NCI-H2196 (cell line): ENCODE measurements around the gene ANKRD44.
A peak's percentile ranks its signal among the peaks of the same experiment; 100 is the strongest.

Source experiments
- DNase-seq: peaks from one replicate; lab custom pipeline; 2025; ENCODE audit not compliant: unreplicated experiment; lab: John Stamatoyannopoulos, UW

Gene ANKRD44

GRCh38 chr2:197122821-197123220 is 187.8 kb downstream of the ANKRD44 start:
- no peak for DNase-seq

GRCh38 chr2:197121756-197122385 is 188.7 kb downstream of the ANKRD44 start:
- DNase-seq = no peak

GRCh38 chr2:197121255-197121654 is 189.3 kb downstream of the ANKRD44 start:
- DNase-seq = no peak

- DNase-seq = no peak
These were observed 194.2 kb downstream of the ANKRD44 start for GRCh38 chr2:197116306-197116879.

DNA sequence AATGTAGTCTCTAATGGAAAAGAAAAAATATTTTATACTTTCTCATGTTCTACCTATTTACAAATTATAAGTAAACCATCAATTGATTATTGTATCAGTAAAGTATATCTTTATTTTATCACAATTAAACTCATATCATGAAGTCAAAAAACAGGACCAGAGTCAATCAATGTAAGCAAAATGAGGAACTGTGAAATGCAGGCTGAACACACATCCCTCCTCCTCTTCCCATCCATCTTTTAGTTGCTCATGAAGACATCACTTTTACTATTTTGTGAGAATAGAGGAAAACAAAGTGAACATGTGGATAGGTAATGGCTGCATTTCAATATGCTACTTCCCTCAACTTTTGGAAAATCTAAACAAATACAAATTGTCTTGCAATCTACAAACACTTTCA is 195.3 kb downstream of the ANKRD44 start:
- no peak for DNase-seq

DNA sequence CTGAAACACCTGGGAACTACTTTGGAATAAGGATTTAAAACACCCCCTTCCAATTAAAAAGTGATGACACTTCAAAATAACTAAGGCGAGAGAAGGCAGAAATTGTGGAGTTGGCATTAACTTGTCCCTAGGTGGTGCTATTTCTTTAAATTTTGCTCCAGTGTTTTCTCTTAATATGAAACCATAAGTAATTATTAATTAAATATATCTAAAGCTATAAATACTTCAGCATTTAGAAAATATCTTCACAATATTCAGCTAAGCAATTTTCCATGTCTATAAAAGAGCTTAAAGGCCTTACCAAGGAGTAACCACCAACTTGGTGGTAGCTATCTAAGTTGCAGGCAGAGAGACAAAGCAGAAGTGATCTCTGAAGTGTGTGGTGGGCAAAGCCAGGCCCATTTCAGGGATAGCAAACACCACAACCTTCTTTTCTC is 197.3 kb downstream of the ANKRD44 start:
- peak; percentile 41 for DNase-seq

- DNase-seq = no peak
These were observed 201.3 kb downstream of the ANKRD44 start for GRCh38 chr2:197109326-197109725.

DNA sequence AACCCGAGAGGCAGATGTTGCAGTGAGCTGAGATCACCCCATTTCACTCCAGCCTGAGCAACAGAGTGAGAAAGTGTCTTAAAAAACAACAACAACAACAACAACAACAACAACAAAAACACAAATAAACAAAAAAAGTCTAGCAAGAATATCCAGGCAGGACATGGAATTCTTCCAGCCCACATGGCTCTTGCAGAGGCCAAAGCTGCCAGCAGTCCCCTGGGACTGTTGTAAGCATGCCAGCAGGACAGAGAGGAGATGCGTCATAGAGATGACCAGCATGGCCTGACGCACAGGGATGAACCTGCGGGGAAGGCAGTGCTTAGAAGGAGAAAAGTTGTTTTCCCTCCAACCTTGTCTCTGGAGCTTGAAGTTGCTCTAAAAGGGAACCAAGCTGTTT is 201.8 kb downstream of the ANKRD44 start:
- no peak for DNase-seq

DNA sequence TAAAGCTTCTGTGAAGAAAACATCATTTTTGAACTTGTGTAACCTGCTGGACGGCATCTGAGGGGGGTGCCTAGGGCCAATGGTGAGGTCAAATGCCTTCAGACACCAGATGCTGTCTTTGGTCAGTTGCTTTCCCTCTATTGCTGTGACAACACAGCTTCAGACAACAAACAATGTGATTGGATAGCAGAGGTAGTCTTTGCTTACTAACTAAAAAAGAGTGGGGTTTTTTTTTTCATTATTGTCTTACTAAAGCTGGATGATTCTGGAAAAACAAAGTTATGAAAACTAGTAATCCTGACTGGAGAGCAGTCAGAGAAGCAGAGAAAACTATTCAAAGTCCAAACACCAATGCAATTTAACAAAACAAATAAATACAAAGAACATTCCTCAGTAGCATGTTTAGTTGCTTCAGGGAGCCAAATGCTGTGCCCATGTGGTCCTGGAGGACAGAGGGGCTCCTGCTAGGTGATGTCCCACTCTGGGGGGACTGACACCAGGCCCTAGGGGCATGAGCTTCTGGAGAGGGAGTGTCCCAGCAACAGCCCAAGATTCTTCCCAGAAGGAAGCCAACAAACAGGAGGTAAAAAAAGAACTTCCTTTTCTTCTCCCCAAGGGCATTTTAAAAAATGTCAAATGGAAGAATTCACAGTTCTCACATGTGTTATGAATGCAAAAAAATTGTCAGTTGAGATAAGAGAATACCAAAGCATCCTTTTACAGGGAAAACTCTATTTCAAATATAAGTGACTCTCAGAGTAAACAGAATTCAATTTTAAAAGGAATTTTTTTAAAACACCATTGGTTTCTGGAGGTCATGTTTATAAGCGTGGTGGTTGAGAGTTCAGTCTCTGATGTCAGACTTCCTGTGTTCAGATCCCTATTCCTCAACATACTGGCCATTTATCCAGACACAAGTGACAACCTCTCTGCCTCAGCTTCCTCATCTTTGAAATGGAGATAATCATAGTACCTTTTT is 203.0 kb downstream of the ANKRD44 start:
- no peak for DNase-seq

DNA sequence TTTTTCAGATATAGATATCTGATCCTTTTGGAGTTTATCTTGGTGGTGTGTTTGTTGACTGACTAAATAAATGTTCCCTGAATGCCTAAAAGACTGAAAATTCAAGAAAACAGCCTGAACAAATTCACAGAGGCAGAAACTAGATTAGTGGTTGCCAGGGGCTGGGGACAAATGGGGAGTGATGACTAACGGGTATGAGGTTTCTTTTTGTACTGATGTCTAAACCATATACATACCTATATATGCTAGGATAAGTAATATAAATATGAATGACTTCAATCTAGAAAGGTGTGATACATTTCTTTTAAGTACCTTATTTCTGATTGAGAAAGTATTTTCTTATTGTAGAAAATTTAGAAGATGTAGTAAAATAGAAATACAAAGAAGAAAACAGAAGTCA is 207.2 kb downstream of the ANKRD44 start:
- DNase-seq = no peak

GRCh38 chr2:197102231-197102630 is 208.3 kb downstream of the ANKRD44 start:
- DNase-seq = no peak

DNA sequence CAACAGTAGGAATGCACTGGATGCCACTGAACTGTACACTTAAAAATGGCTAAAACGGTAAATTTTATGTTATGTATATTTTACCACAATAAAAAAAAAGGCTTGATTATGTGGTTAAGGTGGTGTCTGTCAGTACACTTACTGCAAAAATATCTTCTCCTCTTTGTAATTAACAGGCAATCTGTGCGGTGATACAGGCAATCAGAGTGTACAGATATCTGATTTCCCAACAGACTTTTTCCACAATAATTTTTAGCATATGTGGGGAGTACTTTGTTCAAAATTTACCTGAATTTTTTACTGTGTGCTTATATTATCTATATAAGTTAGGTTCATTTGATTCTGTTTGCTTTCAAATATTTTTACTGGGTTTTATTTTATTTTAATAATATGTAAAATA is 209.1 kb downstream of the ANKRD44 start:
- no peak for DNase-seq

GRCh38 chr2:197097578-197098366 is 212.8 kb downstream of the ANKRD44 start:
- DNase-seq = no peak

- DNase-seq = no peak
These were observed 213.9 kb downstream of the ANKRD44 start for GRCh38 chr2:197096649-197097048.

DNA sequence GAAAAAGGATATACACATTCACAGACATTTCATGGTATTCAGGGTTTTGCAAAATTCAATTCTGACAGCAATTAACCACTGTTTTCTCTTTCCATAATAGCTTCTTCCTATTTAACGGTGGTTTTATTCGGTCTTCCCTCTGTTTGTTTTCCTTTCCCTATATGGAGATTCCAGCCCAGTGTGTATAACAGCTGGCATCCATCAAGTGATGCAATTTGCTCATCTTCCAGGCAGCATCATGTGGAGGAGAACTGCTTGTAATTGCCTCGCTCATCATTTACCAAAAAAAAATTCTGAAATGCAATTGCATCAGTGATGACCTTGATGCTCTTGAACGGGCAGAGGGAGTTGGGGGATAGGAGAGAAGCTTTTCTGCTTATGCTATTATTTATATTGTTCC is 218.1 kb downstream of the ANKRD44 start:
- DNase-seq = no peak

DNA sequence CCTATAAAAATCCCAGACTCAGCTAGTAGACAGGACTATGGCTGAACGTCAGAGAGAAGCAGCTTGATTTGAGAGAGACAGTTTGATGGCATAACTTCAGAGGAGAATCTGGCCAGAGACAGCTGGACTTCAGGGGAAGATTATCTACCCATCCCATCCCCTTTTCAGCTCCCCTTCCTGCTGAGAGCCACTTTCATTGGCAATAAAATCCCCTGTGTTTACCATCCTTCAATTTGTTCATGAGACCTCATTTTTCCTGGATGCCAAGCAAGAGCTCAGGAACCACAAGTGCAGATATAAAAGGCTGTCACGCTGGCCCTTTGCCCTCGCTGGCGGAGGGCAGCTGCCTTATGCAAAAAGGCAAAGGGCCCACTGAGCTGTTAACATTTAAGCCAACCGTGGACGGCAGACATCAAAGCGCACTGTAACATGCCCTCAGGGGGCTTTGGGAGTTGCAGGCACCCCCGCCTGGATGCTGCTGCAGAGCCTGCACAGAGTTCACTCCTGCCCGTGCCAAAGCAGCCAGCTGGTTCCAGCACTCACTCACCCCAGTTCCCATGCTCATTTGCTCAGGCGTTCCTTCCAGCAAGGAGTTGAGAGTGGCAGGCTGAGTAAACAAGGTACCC is 219.7 kb downstream of the ANKRD44 start:
- no peak for DNase-seq

GRCh38 chr2:197089655-197090054 is 220.9 kb downstream of the ANKRD44 start:
- DNase-seq = no peak

DNA sequence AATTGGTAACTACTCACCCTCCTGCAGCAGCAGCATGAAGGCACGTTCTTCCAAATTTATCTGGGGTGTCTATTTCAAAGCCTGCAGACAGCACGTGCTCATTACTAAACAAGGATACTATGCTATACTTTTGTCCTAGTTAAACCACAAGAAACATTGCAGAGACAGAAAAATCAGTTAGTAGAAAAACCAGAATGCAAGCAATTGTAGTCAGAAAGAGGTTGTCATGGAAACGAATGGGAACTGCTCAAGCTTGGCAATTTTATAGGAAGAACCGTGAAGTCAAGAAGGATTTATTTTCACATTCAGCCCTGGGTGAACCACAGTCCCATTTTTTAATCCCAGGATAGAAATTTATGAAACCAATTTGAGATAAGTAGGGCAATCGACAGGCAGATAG is 221.9 kb downstream of the ANKRD44 start:
- DNase-seq = peak; percentile 16

DNA sequence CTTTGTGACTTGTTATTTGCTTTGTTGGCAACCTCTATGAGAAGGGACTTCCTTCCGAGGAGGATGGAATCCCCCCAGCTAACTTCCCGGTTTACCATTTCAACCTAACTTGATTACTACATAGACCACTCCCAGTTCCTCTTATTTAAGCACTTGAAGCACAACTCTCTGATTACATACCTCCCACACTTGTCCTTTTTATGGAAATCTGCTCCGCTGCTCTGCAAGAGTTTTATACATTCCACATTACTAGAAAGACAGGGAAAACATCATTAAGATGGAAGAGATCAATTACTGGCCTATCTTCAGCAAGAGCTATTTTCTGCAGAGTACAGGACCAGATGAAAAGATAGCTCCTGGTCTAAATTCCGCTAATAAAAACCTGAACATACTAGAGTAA is 224.1 kb downstream of the ANKRD44 start:
- DNase-seq = no peak

DNA sequence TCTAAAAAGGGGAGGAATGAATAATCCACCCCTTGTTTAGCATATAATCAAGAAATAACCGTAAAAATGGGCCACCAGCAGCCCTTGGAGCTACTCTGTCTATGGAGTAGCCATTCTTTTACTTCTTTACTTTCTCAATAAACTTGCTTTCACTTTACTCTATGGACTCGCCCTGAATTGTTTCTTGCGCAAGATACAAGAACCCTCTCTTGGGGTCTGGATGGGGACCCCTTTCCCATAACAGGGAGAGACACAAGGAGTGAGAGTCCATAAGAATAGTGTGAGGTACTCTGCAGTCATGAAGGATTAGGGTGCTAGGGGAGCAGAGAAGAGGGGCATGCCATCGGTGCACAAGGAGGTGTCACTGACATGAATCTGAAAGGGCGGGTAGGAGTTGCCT is 224.9 kb downstream of the ANKRD44 start:
- DNase-seq = no peak

- DNase-seq = no peak
These were observed 229.3 kb downstream of the ANKRD44 start for GRCh38 chr2:197081294-197081693.
